ENCODE measurements around the gene TRIM44.

TRIM44 gene

DNA sequence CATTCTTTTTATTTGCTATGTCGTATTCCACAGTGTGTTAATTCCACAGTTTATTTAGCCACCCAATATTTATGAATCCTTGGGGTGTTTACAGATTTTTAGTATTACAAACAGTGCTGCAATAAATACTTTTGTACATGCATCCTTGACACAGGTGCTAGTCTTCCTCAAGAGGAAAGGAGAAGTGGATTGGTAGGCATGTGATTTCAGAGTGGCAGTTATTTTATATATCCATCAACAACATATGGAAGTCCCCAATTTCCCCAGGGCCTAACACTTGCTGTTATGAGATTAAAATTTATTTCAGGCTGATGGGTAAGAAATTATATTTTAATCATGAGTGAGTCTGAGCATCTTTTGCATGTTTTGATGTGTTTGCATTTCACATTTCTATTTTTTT lies 17.9 kb downstream of the TRIM44 start:
- H3K4me3 ChIP-seq (ENCODE audit: insufficient read depth, low read length, poor library complexity, severe bottlenecking) = no peak overlapping the region
- no peaks in the 10 kb centered on the region for H3K79me2 ChIP-seq (ENCODE audit: insufficient read depth, low read length)
- no peaks in the 10 kb centered on the region for H3K9me3 ChIP-seq (ENCODE audit: insufficient read depth, low read length)
- H3K9ac ChIP-seq (ENCODE audit: low read length) = no peak overlapping the region
- H3K36me3 ChIP-seq (ENCODE audit: low read length) = no peaks in the 10 kb centered on the region
- no peaks in the 10 kb centered on the region for H4K20me1 ChIP-seq (ENCODE audit: low read depth, low read length)
- TF ChIP-seq EZH2phosphoT487 (conservative IDR thresholded peaks at IDR 0.05; ENCODE audit: low read length) = no peak
- TF ChIP-seq, protein P1, sequence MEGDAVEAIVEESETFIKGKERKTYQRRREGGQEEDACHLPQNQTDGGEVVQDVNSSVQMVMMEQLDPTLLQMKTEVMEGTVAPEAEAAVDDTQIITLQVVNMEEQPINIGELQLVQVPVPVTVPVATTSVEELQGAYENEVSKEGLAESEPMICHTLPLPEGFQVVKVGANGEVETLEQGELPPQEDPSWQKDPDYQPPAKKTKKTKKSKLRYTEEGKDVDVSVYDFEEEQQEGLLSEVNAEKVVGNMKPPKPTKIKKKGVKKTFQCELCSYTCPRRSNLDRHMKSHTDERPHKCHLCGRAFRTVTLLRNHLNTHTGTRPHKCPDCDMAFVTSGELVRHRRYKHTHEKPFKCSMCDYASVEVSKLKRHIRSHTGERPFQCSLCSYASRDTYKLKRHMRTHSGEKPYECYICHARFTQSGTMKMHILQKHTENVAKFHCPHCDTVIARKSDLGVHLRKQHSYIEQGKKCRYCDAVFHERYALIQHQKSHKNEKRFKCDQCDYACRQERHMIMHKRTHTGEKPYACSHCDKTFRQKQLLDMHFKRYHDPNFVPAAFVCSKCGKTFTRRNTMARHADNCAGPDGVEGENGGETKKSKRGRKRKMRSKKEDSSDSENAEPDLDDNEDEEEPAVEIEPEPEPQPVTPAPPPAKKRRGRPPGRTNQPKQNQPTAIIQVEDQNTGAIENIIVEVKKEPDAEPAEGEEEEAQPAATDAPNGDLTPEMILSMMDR (IDR thresholded peaks at IDR 0.05; ENCODE audit: insufficient read depth, low read length, poor library complexity, severe bottlenecking) = no peak
- H3K4me2 ChIP-seq (ENCODE audit: low read depth, low read length, poor library complexity, severe bottlenecking) = no peak overlapping the region
- no peak overlapping the region for H3K27ac ChIP-seq (ENCODE audit: low read depth, low read length)
- no peaks in the 10 kb centered on the region for H3K9me2 ChIP-seq (replicated peaks; ENCODE audit: insufficient read depth, low read length)
- H3F3A ChIP-seq (ENCODE audit: insufficient read depth) = no peaks in the 10 kb centered on the region
- H2AFZ ChIP-seq (ENCODE audit: low read depth, low read length, severe bottlenecking) = no peak overlapping the region
- H3K27me3 ChIP-seq (ENCODE audit: low read length) = no peaks in the 10 kb centered on the region

DNA sequence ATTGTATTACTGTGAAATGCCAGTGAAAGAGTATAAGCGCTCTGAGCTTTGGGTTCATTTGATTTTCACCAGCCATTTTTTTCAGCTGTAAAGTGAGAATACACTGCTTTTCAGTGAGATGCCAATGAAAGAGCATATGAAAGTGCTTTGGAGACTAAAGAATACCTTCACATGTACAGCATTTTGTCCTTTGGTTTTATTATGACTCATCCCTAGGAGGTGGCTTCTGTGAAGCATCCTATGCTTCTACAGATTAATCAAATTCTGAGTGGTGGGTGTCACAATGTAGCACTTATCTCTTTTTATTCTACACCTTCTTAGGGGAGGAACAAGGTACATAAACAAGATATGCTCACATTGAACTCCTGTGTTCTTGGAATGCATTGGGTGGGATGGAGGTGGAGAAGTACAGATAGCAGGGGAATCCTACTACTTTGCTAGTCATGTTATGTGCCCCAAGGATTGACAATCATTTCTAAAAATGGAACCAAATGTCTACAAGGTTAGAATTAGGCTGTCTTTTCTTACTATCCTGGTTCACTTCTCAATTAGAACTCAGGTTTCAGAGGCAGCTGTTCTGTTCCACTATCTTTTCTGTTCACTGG lies 18.7 kb downstream of the TRIM44 start:
- no peaks in the 10 kb centered on the region for H3K36me3 ChIP-seq (ENCODE audit: low read length)
- no peaks in the 10 kb centered on the region for H4K20me1 ChIP-seq (ENCODE audit: low read depth, low read length)
- H3K4me3 ChIP-seq (ENCODE audit: insufficient read depth, low read length, poor library complexity, severe bottlenecking) = no peak overlapping the region
- no peaks in the 10 kb centered on the region for H3F3A ChIP-seq (ENCODE audit: insufficient read depth)
- no peak for TF ChIP-seq EZH2phosphoT487 (conservative IDR thresholded peaks at IDR 0.05; ENCODE audit: low read length)
- TF ChIP-seq, protein P1 (IDR thresholded peaks at IDR 0.05; ENCODE audit: insufficient read depth, low read length, poor library complexity, severe bottlenecking) = no peak
- no peak overlapping the region for H3K27ac ChIP-seq (ENCODE audit: low read depth, low read length)
- H2AFZ ChIP-seq (ENCODE audit: low read depth, low read length, severe bottlenecking) = no peak overlapping the region
- H3K27me3 ChIP-seq (ENCODE audit: low read length) = no peaks in the 10 kb centered on the region
- no peaks in the 10 kb centered on the region for H3K9me3 ChIP-seq (ENCODE audit: insufficient read depth, low read length)
- no peaks in the 10 kb centered on the region for H3K9me2 ChIP-seq (replicated peaks; ENCODE audit: insufficient read depth, low read length)
- no peak overlapping the region for H3K4me2 ChIP-seq (ENCODE audit: low read depth, low read length, poor library complexity, severe bottlenecking)
- H3K79me2 ChIP-seq (ENCODE audit: insufficient read depth, low read length) = no peaks in the 10 kb centered on the region
- no peak overlapping the region for H3K9ac ChIP-seq (ENCODE audit: low read length)

DNA sequence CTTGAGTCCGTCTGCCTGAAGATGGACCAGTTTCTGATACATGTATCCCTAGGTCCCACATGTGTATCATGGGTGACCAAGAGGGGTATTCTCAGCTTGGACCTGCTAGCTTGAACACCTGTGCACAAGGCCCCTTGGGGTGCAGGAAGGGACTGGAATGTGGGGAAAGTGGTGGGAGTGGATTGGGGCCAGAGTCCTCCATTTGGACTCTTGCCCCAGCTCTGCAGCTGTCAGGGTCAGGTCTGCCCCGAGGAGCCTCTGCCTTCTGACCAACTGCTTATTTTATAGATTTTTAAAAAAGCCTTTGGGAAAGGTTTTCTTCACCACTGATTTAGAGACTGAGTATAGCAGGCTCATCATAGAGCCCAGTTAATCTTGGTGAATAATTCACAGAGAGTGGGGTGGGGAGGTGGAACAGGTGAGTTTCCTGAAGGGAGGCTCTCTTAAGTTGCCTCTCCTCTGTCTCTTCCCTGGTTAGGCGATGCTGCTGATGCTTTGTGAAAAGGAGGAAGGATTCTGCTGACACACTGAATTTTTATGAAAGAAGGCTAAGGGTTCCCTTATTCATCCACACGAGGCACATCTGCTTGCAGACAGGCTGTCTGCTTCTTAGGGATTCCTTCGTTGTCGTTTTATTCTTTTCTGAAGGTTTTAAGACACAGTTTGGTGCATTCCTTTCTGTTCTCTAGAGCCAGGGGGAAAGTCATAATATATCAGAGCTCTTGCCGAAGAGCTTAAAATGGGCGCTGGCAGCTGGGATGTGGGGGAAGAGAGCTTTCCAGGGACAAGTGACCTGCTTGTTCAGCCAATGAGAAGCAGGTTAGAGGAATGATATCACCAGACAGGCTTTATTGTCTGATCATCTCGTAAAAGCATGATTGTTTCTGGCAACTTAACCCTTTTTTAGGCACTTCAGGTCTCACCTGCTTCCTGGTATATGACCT lies 19.9 kb downstream of the TRIM44 start:
- Histone ChIP-seq H3K27ac (ENCODE audit: low read depth, low read length) (no peak overlapping the region), H3K4me3 (ENCODE audit: insufficient read depth, low read length, poor library complexity, severe bottlenecking) (no peak overlapping the region), H3K4me2 (ENCODE audit: low read depth, low read length, poor library complexity, severe bottlenecking) (no peak overlapping the region), H3K9ac (ENCODE audit: low read length) (no peak overlapping the region), H3F3A (ENCODE audit: insufficient read depth) (no peaks in the 10 kb centered on the region), H2AFZ (ENCODE audit: low read depth, low read length, severe bottlenecking) (no peak overlapping the region), H4K20me1 (ENCODE audit: low read depth, low read length) (no peaks in the 10 kb centered on the region), H3K9me3 (ENCODE audit: insufficient read depth, low read length) (no peaks in the 10 kb centered on the region), H3K36me3 (ENCODE audit: low read length) (no peaks in the 10 kb centered on the region), H3K27me3 (ENCODE audit: low read length) (no peaks in the 10 kb centered on the region), H3K79me2 (ENCODE audit: insufficient read depth, low read length) (no peaks in the 10 kb centered on the region), H3K9me2 (replicated peaks; ENCODE audit: insufficient read depth, low read length) (no peaks in the 10 kb centered on the region)
- TF ChIP-seq, protein P1 (IDR thresholded peaks at IDR 0.05; ENCODE audit: insufficient read depth, low read length, poor library complexity, severe bottlenecking) = no peak
- TF ChIP-seq EZH2phosphoT487 (conservative IDR thresholded peaks at IDR 0.05; ENCODE audit: low read length) = no peak

All from SU-DHL-6 (cell line).